Neural cell (in vitro differentiated cells): ENCODE data around the gene GRIN3A.

Experiments used
- TF ChIP-seq, protein P1 (sequence below): fragments of 450-650 bp; IDR thresholded peaks from 2 replicates; pipeline ENCODE4 v1.5.1; 2014; ENCODE audit warnings: antibody characterized with exemption, mild to moderate bottlenecking, moderate library complexity; ENCODE audit not compliant: poor library complexity, severe bottlenecking
- TF ChIP-seq, protein P2 (sequence below): IDR thresholded peaks from 2 replicates; pipeline ENCODE4 v1.6.1; 2012; ENCODE audit warnings: borderline replicate concordance

DNA sequence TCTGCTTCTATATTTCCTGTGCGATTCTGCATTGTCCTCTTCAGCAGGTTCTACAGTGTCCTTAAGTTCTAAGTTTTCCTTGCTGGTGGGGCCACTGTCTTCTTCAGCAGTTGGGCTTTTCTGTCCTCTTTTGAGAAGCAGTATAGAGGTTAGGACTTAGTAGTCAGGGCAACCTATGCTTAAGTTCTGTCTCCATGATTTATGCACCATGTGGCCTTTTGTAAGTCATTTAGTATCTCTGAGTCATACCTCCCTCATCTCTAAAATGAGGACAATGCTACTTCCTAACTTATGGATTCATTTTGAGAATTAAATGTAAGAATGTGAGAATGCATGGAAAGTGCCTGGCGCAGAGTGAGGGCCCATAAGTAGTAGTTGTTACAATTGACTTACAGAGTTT, 46.8 kb downstream of the GRIN3A start:
- TF ChIP-seq, protein P1, sequence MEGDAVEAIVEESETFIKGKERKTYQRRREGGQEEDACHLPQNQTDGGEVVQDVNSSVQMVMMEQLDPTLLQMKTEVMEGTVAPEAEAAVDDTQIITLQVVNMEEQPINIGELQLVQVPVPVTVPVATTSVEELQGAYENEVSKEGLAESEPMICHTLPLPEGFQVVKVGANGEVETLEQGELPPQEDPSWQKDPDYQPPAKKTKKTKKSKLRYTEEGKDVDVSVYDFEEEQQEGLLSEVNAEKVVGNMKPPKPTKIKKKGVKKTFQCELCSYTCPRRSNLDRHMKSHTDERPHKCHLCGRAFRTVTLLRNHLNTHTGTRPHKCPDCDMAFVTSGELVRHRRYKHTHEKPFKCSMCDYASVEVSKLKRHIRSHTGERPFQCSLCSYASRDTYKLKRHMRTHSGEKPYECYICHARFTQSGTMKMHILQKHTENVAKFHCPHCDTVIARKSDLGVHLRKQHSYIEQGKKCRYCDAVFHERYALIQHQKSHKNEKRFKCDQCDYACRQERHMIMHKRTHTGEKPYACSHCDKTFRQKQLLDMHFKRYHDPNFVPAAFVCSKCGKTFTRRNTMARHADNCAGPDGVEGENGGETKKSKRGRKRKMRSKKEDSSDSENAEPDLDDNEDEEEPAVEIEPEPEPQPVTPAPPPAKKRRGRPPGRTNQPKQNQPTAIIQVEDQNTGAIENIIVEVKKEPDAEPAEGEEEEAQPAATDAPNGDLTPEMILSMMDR, result no peak
- TF ChIP-seq, protein P2, sequence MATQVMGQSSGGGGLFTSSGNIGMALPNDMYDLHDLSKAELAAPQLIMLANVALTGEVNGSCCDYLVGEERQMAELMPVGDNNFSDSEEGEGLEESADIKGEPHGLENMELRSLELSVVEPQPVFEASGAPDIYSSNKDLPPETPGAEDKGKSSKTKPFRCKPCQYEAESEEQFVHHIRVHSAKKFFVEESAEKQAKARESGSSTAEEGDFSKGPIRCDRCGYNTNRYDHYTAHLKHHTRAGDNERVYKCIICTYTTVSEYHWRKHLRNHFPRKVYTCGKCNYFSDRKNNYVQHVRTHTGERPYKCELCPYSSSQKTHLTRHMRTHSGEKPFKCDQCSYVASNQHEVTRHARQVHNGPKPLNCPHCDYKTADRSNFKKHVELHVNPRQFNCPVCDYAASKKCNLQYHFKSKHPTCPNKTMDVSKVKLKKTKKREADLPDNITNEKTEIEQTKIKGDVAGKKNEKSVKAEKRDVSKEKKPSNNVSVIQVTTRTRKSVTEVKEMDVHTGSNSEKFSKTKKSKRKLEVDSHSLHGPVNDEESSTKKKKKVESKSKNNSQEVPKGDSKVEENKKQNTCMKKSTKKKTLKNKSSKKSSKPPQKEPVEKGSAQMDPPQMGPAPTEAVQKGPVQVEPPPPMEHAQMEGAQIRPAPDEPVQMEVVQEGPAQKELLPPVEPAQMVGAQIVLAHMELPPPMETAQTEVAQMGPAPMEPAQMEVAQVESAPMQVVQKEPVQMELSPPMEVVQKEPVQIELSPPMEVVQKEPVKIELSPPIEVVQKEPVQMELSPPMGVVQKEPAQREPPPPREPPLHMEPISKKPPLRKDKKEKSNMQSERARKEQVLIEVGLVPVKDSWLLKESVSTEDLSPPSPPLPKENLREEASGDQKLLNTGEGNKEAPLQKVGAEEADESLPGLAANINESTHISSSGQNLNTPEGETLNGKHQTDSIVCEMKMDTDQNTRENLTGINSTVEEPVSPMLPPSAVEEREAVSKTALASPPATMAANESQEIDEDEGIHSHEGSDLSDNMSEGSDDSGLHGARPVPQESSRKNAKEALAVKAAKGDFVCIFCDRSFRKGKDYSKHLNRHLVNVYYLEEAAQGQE, result no peak
